GM08714 (cell line): ENCODE data around the gene BUD31.

Source experiments
- H3K4me3 ChIP-seq: fragments of 200-500 bp; sonication (Bioruptor generic); 2 replicates; pipeline ENCODE4 v1.5.1; 2014; ENCODE audit warnings: mild to moderate bottlenecking, low read length, inconsistent platforms
- ZNF274 ChIP-seq: IDR thresholded peaks from 2 replicates; pipeline ENCODE4 v1.6.1; 2012; ENCODE audit warnings: mild to moderate bottlenecking, low read depth, low read length

Gene BUD31

GRCh38 chr7:99451936-99452335, 43.2 kb downstream of the BUD31 start:
- no peak overlapping the region for H3K4me3 ChIP-seq
- no peak for TF ChIP-seq ZNF274

GRCh38 chr7:99452541-99452940, 43.8 kb downstream of the BUD31 start:
- no peak for TF ChIP-seq ZNF274
- no peak overlapping the region for H3K4me3 ChIP-seq

GRCh38 chr7:99453105-99453504, 44.3 kb downstream of the BUD31 start:
- H3K4me3 ChIP-seq, result no peak overlapping the region
- TF ChIP-seq ZNF274, result no peak

GRCh38 chr7:99455874-99456273, 47.1 kb downstream of the BUD31 start:
- TF ChIP-seq ZNF274, result no peak
- H3K4me3 ChIP-seq, result no peak overlapping the region

GRCh38 chr7:99456288-99456687, 47.5 kb downstream of the BUD31 start:
- no peak for TF ChIP-seq ZNF274
- no peak overlapping the region for H3K4me3 ChIP-seq

- H3K4me3 ChIP-seq, result no peak overlapping the region
- TF ChIP-seq ZNF274, result no peak
Observed at GRCh38 chr7:99457050-99457649, 48.4 kb downstream of the BUD31 start.

GRCh38 chr7:99457650-99458493, 49.1 kb downstream of the BUD31 start:
- no peak for TF ChIP-seq ZNF274
- no peak overlapping the region for H3K4me3 ChIP-seq

GRCh38 chr7:99459087-99459486, 50.3 kb downstream of the BUD31 start:
- TF ChIP-seq ZNF274, result no peak
- H3K4me3 ChIP-seq, result no peak overlapping the region

GRCh38 chr7:99460651-99461050, 51.9 kb downstream of the BUD31 start:
- TF ChIP-seq ZNF274, result no peak
- no peak overlapping the region for H3K4me3 ChIP-seq

- H3K4me3 ChIP-seq, result no peak overlapping the region
- TF ChIP-seq ZNF274, result no peak
Observed at GRCh38 chr7:99461221-99461620, 52.5 kb downstream of the BUD31 start.

- peak overlapping the region; percentile 97 for H3K4me3 ChIP-seq
- TF ChIP-seq ZNF274, result no peak
Observed at GRCh38 chr7:99465421-99465768, 56.6 kb downstream of the BUD31 start.

GRCh38 chr7:99468336-99468918, 59.7 kb downstream of the BUD31 start:
- no peak overlapping the region for H3K4me3 ChIP-seq

More at GRCh38 chr7:99468336-99468918, 59.7 kb downstream of the BUD31 start:
- TF ChIP-seq ZNF274, result no peak
